Thyroid gland (tissue), 4 donors: Measurements from ENCODE around the gene RIMBP2.
"Not testable (repeated sequence)": the region's sequence is repeated elsewhere in the genome, so short reads cannot be mapped to it uniquely, and the experiment has no call there.

Experiments used
- POLR2A ChIP-seq, 2 donors: fragments of 450-650 bp; IDR thresholded peaks; one replicate each; pipeline ENCODE4 v1.6.1; 2017; ENCODE audit warnings: antibody characterized with exemption in 2 of 2, mild to moderate bottlenecking in 2 of 2, moderate library complexity in 1 of 2
- TF ChIP-seq, protein P1 (sequence below), 6 experiments: fragments of 200-600 bp in 3 of 6; fragments of 450-650 bp in 3 of 6; sonication (generic) in 3 of 6; IDR thresholded peaks; one replicate each; pipeline ENCODE4 v1.5.1; 2016 to 2019; ENCODE audit warnings: antibody characterized with exemption in 6 of 6, mild to moderate bottlenecking in 2 of 6, inconsistent platforms in 1 of 6, moderate library complexity in 1 of 6

DNA sequence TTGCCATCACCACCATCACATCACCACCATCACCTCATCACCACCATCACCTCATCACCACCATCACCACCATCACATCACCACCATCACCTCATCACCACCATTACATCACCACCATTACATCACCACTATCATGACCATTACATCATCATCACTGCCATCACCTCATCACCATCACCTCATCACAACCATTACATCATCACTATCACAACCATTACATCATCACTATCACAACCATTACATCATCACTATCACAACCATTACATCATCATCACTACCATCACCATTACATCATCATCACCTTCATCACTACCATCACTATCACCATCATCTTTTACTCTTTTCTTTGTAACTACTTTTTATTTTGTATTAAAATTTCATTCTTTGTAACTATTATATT lies 131.6 kb downstream of the RIMBP2 start:
- TF ChIP-seq, protein P1, sequence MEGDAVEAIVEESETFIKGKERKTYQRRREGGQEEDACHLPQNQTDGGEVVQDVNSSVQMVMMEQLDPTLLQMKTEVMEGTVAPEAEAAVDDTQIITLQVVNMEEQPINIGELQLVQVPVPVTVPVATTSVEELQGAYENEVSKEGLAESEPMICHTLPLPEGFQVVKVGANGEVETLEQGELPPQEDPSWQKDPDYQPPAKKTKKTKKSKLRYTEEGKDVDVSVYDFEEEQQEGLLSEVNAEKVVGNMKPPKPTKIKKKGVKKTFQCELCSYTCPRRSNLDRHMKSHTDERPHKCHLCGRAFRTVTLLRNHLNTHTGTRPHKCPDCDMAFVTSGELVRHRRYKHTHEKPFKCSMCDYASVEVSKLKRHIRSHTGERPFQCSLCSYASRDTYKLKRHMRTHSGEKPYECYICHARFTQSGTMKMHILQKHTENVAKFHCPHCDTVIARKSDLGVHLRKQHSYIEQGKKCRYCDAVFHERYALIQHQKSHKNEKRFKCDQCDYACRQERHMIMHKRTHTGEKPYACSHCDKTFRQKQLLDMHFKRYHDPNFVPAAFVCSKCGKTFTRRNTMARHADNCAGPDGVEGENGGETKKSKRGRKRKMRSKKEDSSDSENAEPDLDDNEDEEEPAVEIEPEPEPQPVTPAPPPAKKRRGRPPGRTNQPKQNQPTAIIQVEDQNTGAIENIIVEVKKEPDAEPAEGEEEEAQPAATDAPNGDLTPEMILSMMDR (IDR thresholded peaks at IDR 0.05): not testable (repeated sequence)
- not testable (repeated sequence) for TF ChIP-seq POLR2A (IDR thresholded peaks at IDR 0.05)
